ENCODE data around the gene SH3D19. TPM values are rescaled to one million over a fixed set of nuclear protein-coding genes. Genes with fewer than 3 reads are reported as not detected.
A peak's percentile ranks its signal among the peaks of the same experiment; 100 is the strongest.

Gene SH3D19
- total and polyA plus RNA-seq, 5 donors: 46.7 to 123 (median 87.5) TPM

- WGBS: 39% methylated on average over 14 of the region's 14 CpGs
- H3K4me1 ChIP-seq (ENCODE audit: control insufficient read depth, insufficient read depth, low read length): peaks cover 3% of the 10 kb centered on the region
- DNase-seq (peak in 2 of 3 donors; percentile 36 to 76), ATAC-seq (peak; percentile 61 to 69)
- H3K9me3 ChIP-seq (ENCODE audit: control insufficient read depth, low read length): no peaks in the 10 kb centered on the region
- intact Hi-C loops (cut with DNase I): loop anchor here in 2 of 4 donors (5.0 to 10.0 kb wide), 2 partner anchors 245 to 247 kb away; no protein-coding TSS in a partner anchor
- H3K27me3 ChIP-seq (ENCODE audit: control insufficient read depth, insufficient read depth): no peaks in the 10 kb centered on the region
- H3K4me3 ChIP-seq (ENCODE audit: low read length): no peak overlapping the region
- no peak overlapping the region for H3K27ac ChIP-seq (ENCODE audit: low read length)
Measured at GRCh38 chr4:151117371-151117962, 207.9 kb downstream of the SH3D19 start.

- peaks cover 3% of the 10 kb centered on the region for H3K4me1 ChIP-seq (ENCODE audit: control insufficient read depth, insufficient read depth, low read length)
Measured at GRCh38 chr4:151114986-151115385, 210.4 kb downstream of the SH3D19 start.

GRCh38 chr4:151114338-151114737 is 211.1 kb downstream of the SH3D19 start:
- WGBS: 33% methylated on average over 3 of the region's 3 CpGs
- Histone ChIP-seq H3K4me1 (ENCODE audit: control insufficient read depth, insufficient read depth, low read length) (peaks cover 3% of the 10 kb centered on the region), H3K9me3 (ENCODE audit: control insufficient read depth, low read length) (no peaks in the 10 kb centered on the region), H3K4me3 (ENCODE audit: low read length) (no peak overlapping the region), H3K27ac (ENCODE audit: low read length) (peak overlapping the region; percentile 83), H3K27me3 (ENCODE audit: control insufficient read depth, insufficient read depth) (no peaks in the 10 kb centered on the region)
- intact Hi-C loops (cut with DNase I): loop anchor here in 1 of 4 donors (10.0 kb wide), 1 partner anchor 250 kb away; no protein-coding TSS in a partner anchor
- ATAC-seq: peak; percentile 55 to 70
- no peak for DNase-seq

More at GRCh38 chr4:151114986-151115385, 210.4 kb downstream of the SH3D19 start:
- H3K9me3 ChIP-seq (ENCODE audit: control insufficient read depth, low read length): no peaks in the 10 kb centered on the region
- no peaks in the 10 kb centered on the region for H3K27me3 ChIP-seq (ENCODE audit: control insufficient read depth, insufficient read depth)
- peak overlapping the region; percentile 83 for H3K27ac ChIP-seq (ENCODE audit: low read length)
- no peak overlapping the region for H3K4me3 ChIP-seq (ENCODE audit: low read length)
- intact Hi-C loops (cut with DNase I): loop anchor here in 2 of 4 donors (5.0 to 10.0 kb wide), 2 partner anchors 247 to 250 kb away; no protein-coding TSS in a partner anchor
- ATAC-seq (peak in 1 of 2 donors; percentile 16), DNase-seq (no peak)
- WGBS: 78% methylated on average over 5 of the region's 5 CpGs

GRCh38 chr4:151110236-151110635 is 215.2 kb downstream of the SH3D19 start:
- no peak overlapping the region for H3K4me3 ChIP-seq (ENCODE audit: low read length)
- H3K9me3 ChIP-seq (ENCODE audit: control insufficient read depth, low read length): no peaks in the 10 kb centered on the region
- no peaks in the 10 kb centered on the region for H3K27me3 ChIP-seq (ENCODE audit: control insufficient read depth, insufficient read depth)
- H3K27ac ChIP-seq (ENCODE audit: low read length): no peak overlapping the region
- intact Hi-C loops (cut with DNase I): loop anchor here in 1 of 4 donors (10.0 kb wide), 1 partner anchor 255 kb away; no protein-coding TSS in a partner anchor
- H3K4me1 ChIP-seq (ENCODE audit: control insufficient read depth, insufficient read depth, low read length): peaks cover 3% of the 10 kb centered on the region
- no peak for DNase-seq
- 99% methylated on average over 3 of the region's 3 CpGs for WGBS
- ATAC-seq: no peak

- Histone ChIP-seq H3K4me3 (ENCODE audit: low read length) (no peak overlapping the region), H3K9me3 (ENCODE audit: control insufficient read depth, low read length) (no peaks in the 10 kb centered on the region), H3K27me3 (ENCODE audit: control insufficient read depth, insufficient read depth) (no peaks in the 10 kb centered on the region), H3K27ac (ENCODE audit: low read length) (no peak overlapping the region), H3K4me1 (ENCODE audit: control insufficient read depth, insufficient read depth, low read length) (no peaks in the 10 kb centered on the region)
- WGBS: 96% methylated on average over 3 of the region's 3 CpGs
- intact Hi-C loops (cut with DNase I): no loop called here
- no peak for DNase-seq
- no peak for ATAC-seq
Measured at GRCh38 chr4:151107063-151107462, 218.3 kb downstream of the SH3D19 start.

- no peak overlapping the region for H3K4me3 ChIP-seq (ENCODE audit: low read length)
- no peak overlapping the region for H3K27ac ChIP-seq (ENCODE audit: low read length)
- ATAC-seq (peak; percentile 23 to 25), DNase-seq (no peak)
- no peaks in the 10 kb centered on the region for H3K9me3 ChIP-seq (ENCODE audit: control insufficient read depth, low read length)
- no peaks in the 10 kb centered on the region for H3K27me3 ChIP-seq (ENCODE audit: control insufficient read depth, insufficient read depth)
- 99% methylated on average over 5 of the region's 5 CpGs for WGBS
- H3K4me1 ChIP-seq (ENCODE audit: control insufficient read depth, insufficient read depth, low read length): no peaks in the 10 kb centered on the region
- intact Hi-C loops (cut with DNase I): no loop called here
Measured at GRCh38 chr4:151105454-151106032, 219.9 kb downstream of the SH3D19 start.

- ATAC-seq: no peak
- 98% methylated on average over 1 of the region's 1 CpG for WGBS
Measured at GRCh38 chr4:151104621-151105020, 220.8 kb downstream of the SH3D19 start.

GRCh38 chr4:151103758-151104157 is 221.6 kb downstream of the SH3D19 start:
- Histone ChIP-seq H3K9me3 (ENCODE audit: control insufficient read depth, low read length) (no peaks in the 10 kb centered on the region), H3K27me3 (ENCODE audit: control insufficient read depth, insufficient read depth) (no peaks in the 10 kb centered on the region), H3K4me1 (ENCODE audit: control insufficient read depth, insufficient read depth, low read length) (no peaks in the 10 kb centered on the region), H3K4me3 (ENCODE audit: low read length) (no peak overlapping the region), H3K27ac (ENCODE audit: low read length) (no peak overlapping the region)
- DNase-seq (no peak), ATAC-seq (no peak)
- 73% methylated on average over 2 of the region's 2 CpGs for WGBS
- intact Hi-C loops (cut with DNase I): no loop called here

More at GRCh38 chr4:151104621-151105020, 220.8 kb downstream of the SH3D19 start:
- no peak for DNase-seq
- H3K9me3 ChIP-seq (ENCODE audit: control insufficient read depth, low read length): no peaks in the 10 kb centered on the region
- H3K4me3 ChIP-seq (ENCODE audit: low read length): no peak overlapping the region
- H3K27ac ChIP-seq (ENCODE audit: low read length): no peak overlapping the region
- H3K4me1 ChIP-seq (ENCODE audit: control insufficient read depth, insufficient read depth, low read length): no peaks in the 10 kb centered on the region
- intact Hi-C loops (cut with DNase I): no loop called here
- H3K27me3 ChIP-seq (ENCODE audit: control insufficient read depth, insufficient read depth): no peaks in the 10 kb centered on the region

GRCh38 chr4:151100531-151100930 is 224.9 kb downstream of the SH3D19 start:
- DNase-seq (no peak), ATAC-seq (no peak)
- 12% methylated on average over 3 of the region's 3 CpGs for WGBS
- Histone ChIP-seq H3K4me1 (ENCODE audit: control insufficient read depth, insufficient read depth, low read length) (no peaks in the 10 kb centered on the region), H3K9me3 (ENCODE audit: control insufficient read depth, low read length) (no peaks in the 10 kb centered on the region), H3K4me3 (ENCODE audit: low read length) (peak overlapping the region; percentile 78), H3K27me3 (ENCODE audit: control insufficient read depth, insufficient read depth) (no peaks in the 10 kb centered on the region), H3K27ac (ENCODE audit: low read length) (no peak overlapping the region)
- intact Hi-C loops (cut with DNase I): no loop called here

- intact Hi-C loops (cut with DNase I): loop anchor here in 1 of 4 donors (5.0 kb wide), 1 partner anchor 83 kb away; the partner anchor contains the start of gene LRBA
- peak; percentile 28 to 36 for ATAC-seq
- H3K9me3 ChIP-seq (ENCODE audit: control insufficient read depth, low read length): no peaks in the 10 kb centered on the region
- H3K27ac ChIP-seq (ENCODE audit: low read length): peak overlapping the region; percentile 46
- no peak for DNase-seq
- under 1% methylated on average over 13 of the region's 13 CpGs for WGBS
- peak overlapping the region; percentile 78 for H3K4me3 ChIP-seq (ENCODE audit: low read length)
- no peaks in the 10 kb centered on the region for H3K4me1 ChIP-seq (ENCODE audit: control insufficient read depth, insufficient read depth, low read length)
- no peaks in the 10 kb centered on the region for H3K27me3 ChIP-seq (ENCODE audit: control insufficient read depth, insufficient read depth)
Measured at GRCh38 chr4:151099976-151100417, 225.4 kb downstream of the SH3D19 start.
